NCI-H345 (cell line): Measurements from ENCODE around the gene KRTAP10-3.

ENCODE experiments used
- DNase-seq: peaks from one replicate; lab custom pipeline; 2025; lab: John Stamatoyannopoulos, UW

The KRTAP10-3 gene

GRCh38 chr21:44516342-44516741 is 42.3 kb downstream of the KRTAP10-3 start:
- no peak for DNase-seq

GRCh38 chr21:44515359-44516165 is 43.0 kb downstream of the KRTAP10-3 start:
- DNase-seq: no peak

GRCh38 chr21:44514746-44515358 is 43.7 kb downstream of the KRTAP10-3 start:
- DNase-seq: no peak

GRCh38 chr21:44514218-44514520 is 44.4 kb downstream of the KRTAP10-3 start:
- DNase-seq: no peak

GRCh38 chr21:44513389-44514217 is 45.0 kb downstream of the KRTAP10-3 start:
- peak; percentile 90 for DNase-seq

- no peak for DNase-seq
These were observed 45.9 kb downstream of the KRTAP10-3 start for GRCh38 chr21:44512496-44513388.

- no peak for DNase-seq
These were observed 46.7 kb downstream of the KRTAP10-3 start for GRCh38 chr21:44511938-44512275.

- no peak for DNase-seq
These were observed 47.2 kb downstream of the KRTAP10-3 start for GRCh38 chr21:44511219-44511937.

- DNase-seq: peak; percentile 33
These were observed 47.9 kb downstream of the KRTAP10-3 start for GRCh38 chr21:44510508-44511218.

- no peak for DNase-seq
These were observed 48.5 kb downstream of the KRTAP10-3 start for GRCh38 chr21:44510109-44510507.

- no peak for DNase-seq
These were observed 49.1 kb downstream of the KRTAP10-3 start for GRCh38 chr21:44509539-44509938.

GRCh38 chr21:44508711-44509445 is 49.7 kb downstream of the KRTAP10-3 start:
- DNase-seq: no peak

- DNase-seq: no peak
These were observed 50.2 kb downstream of the KRTAP10-3 start for GRCh38 chr21:44508426-44508710.
